Jurkat, Clone E6-1 (cell line): ENCODE results near the gene DNM2. TPM values are rescaled to one million over a fixed set of nuclear protein-coding genes. Genes with fewer than 3 reads are reported as not detected.
"Not testable (repeated sequence)": the region's sequence is repeated elsewhere in the genome, so short reads cannot be mapped to it uniquely, and the experiment has no call there.

Experiments used
- DNase-seq: peaks from one replicate; pipeline ENCODE4 v3.0.0-alpha.2; 2011; ENCODE audit warnings: low read depth, low spot score
- H3K4me3 ChIP-seq: 2 replicates; pipeline ENCODE4 v1.5.1; 2011; ENCODE audit warnings: mild to moderate bottlenecking, low read length, control low read depth, moderate library complexity
- polyA plus RNA-seq: library from polyadenylated mRNA; unstranded; fragments of >200 nt; gene quantifications from one replicate; pipeline ENCODE4 v1.2.1, GENCODE V29; 2012; ENCODE audit warnings: missing spikeins; ENCODE audit not compliant: insufficient read length, insufficient read depth

The DNM2 gene
- 143 TPM for polyA plus RNA-seq

DNA sequence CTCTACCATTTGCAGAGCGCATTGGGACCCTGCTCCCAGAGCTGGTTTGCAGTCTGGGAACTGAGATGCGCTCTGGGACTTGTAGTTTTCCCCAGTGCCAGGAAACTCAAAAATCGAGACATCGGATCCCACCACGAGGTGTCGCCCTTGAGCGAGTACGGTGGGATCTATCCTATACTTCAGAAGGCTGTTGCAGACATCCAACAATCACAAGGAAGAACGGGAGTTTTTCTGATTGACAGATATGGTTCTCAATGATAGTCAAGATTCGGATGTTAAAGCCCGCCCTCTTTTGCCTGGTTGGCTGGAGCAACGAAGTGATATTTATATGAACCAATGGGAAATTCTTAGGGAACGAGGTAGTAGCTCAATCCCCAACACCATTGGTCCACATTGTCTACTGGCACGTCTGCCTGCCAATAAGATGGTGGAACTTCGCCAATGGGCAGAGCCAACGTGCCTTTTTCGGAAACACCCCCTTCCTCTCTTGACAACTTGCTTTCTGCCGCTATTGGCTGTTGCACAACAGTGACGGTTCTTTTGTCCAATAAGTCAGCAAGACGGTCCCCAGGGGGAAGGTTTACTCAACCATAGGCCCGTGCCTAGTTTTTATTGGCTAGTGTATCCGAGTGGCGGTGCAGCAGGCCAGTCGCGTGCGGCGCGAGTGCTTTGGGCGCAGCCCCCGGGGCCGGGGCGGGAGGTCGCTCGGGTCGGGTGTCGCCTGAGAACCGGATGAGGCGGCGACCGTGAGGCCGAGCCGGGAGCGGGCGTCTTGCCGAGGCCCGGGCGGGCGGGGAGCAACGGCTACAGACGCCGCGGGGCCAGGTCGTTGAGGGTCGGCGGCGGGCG is at the start of gene DNM2:
Gene DNM2 (plus strand): TSS at position 724 of the 849 bp plus-strand sequence. CDS start 164 bp downstream, outside the sequence.
- H3K4me3 ChIP-seq = peak within 1 kb of the TSS; percentile 92
- peak; percentile 100 for DNase-seq

- no peak overlapping the region for H3K4me3 ChIP-seq
- DNase-seq = no peak
Measured at GRCh38 chr19:10669246-10669645, 48.6 kb upstream of the DNM2 start.

DNA sequence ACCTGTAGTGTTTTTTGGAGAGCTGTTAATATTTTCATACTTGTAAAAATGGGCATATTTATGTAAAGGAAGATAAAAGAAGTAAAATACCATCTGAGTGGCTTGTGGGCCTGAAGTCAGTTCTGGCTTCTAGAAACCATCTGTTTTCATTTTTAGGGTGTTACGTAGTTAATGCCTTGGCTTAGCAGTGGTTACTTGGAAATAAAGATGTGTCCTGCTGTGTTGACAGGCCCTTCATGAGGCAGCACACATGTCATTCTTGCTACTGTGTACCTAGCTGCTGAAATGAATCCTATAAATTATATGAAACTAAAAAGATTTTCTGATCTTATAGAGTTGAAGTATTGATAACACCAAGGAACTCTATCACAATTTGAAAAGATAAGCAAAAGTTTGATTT is 47.7 kb upstream of the DNM2 start:
- no peak overlapping the region for H3K4me3 ChIP-seq
- no peak for DNase-seq

- DNase-seq = no peak
- no peak overlapping the region for H3K4me3 ChIP-seq
Measured at GRCh38 chr19:10670876-10671804, 46.7 kb upstream of the DNM2 start.

- DNase-seq, H3K4me3 ChIP-seq: not testable (repeated sequence)
Measured at GRCh38 chr19:10671922-10672321, 46.0 kb upstream of the DNM2 start.

DNA sequence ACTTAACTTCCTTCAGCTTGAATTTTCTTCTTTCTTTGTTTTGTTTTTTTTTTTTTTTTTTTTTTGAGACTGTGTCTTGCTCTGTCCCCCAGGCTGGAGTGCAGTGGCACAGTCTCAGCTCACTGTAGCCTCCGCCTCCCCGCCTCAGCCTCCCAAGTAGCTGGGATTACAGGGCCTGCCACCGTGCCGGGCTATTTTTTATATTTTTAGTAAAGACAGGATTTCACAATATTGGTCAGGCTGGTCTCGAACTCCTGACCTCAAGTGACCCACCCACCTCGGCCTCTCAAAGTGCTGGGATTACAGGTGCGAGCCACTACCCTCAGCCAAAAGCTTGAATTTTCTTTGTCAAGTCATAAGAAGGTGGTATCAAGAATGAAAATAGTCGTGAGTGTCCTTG is 42.7 kb upstream of the DNM2 start:
- not testable (repeated sequence) for H3K4me3 ChIP-seq

DNA sequence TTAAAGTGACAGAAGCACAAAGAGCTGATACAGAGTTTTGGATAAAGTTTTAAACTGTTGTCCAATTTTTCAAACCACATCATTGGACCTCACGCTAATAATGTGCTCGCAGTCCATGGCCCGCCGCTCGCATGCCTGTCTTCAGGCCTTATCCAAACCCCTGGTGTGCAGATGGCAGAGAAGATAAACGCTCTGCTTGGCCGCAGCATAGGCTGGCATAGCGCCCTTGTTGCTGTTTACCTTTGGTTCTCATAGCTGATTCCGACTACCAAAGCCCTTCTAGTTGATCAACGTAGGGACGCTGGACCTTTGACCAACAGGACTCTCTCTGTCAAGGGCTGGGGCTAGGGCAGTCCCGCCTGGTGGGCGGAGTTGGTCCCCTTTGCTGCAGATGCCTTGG is 40.1 kb upstream of the DNM2 start:
- DNase-seq = no peak

More for the DNA sequence above, 42.7 kb upstream of the DNM2 start:
- not testable (repeated sequence) for DNase-seq

GRCh38 chr19:10678813-10679212 is 39.1 kb upstream of the DNM2 start:
- no peak for DNase-seq
- no peak overlapping the region for H3K4me3 ChIP-seq

More for the DNA sequence above, 40.1 kb upstream of the DNM2 start:
- no peak overlapping the region for H3K4me3 ChIP-seq

- DNase-seq = no peak
- no peak overlapping the region for H3K4me3 ChIP-seq
Measured at GRCh38 chr19:10679743-10680142, 38.1 kb upstream of the DNM2 start.

GRCh38 chr19:10680545-10681135 is 37.2 kb upstream of the DNM2 start:
- DNase-seq = no peak
- no peak overlapping the region for H3K4me3 ChIP-seq

DNA sequence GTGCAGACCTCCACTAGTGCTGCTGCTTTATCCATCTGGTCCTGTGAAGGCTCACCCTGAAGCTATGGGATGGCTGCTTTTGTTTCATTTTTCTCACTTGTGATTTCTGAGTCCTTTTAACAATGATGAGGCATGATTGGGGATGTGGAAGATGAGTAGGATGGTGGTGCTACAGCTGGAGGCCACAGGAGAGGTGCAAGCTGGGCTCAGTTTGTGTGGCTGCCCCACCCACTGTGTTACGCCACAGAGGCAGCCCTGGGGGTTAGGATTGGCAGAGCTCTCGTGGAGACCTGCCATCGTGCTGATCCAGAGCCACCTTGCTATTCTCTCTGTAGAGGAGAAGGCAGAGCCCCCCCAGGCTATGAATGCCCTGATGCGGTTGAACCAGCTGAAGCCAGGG is 36.2 kb upstream of the DNM2 start:
- no peak for DNase-seq
- no peak overlapping the region for H3K4me3 ChIP-seq

DNA sequence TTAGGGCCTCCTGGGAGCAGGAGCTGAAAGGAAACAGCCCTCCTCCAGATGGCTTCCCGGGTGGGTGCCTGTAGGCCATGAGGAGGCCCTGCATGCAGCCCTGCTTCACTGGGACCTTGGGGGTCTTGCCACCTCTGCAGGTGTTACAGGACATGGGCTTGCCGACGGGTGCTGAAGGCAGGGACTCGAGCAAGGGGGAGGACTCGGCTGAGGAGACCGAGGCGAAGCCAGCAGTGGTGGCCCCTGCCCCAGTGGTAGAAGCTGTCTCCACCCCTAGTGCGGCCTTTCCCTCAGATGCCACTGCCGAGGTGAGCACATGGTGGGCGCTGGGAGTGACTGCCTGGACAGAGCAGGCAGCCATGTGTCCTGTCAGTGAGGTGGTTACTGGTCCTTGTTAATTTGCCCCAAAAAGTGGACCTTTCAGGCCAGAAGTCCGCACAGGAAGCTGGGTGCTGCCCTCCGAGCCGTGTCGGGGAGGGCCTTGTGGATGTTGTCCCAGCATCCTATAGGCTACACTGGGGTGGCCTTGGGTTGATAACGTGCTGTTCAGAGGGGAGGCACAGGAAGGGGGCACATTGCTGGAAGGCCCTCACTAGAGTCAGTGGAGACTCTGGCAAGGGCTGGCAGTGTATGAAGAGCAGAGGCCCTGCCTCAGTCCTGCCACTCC is 35.3 kb upstream of the DNM2 start:
- H3K4me3 ChIP-seq = no peak overlapping the region
- no peak for DNase-seq

DNA sequence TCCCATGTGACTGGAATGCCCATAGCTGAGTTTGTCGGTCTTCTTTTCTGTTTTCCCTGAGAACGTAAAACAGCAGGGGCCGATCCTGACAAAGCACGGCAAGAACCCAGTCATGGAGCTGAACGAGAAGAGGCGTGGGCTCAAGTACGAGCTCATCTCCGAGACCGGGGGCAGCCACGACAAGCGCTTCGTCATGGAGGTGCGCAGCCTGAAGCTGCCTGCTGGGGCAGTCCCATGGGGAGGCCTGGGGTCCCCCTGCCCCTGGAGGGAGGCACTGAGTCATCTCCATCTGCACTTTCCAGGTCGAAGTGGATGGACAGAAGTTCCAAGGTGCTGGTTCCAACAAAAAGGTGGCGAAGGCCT is 34.8 kb upstream of the DNM2 start:
- DNase-seq = no peak
- H3K4me3 ChIP-seq = no peak overlapping the region

DNA sequence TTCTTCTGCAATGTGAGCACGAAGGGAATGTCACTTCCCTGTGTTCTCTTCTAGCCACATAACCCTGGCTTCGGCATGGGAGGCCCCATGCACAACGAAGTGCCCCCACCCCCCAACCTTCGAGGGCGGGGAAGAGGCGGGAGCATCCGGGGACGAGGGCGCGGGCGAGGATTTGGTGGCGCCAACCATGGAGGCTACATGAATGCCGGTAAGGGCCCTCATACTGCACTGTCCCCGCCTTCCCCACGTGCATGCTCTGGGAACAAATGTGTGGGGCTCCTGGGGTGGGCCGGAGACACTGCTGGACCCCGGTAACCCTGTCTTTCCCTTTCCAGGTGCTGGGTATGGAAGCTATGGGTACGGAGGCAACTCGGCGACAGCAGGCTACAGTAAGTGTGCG is 34.3 kb upstream of the DNM2 start:
- DNase-seq = no peak
- H3K4me3 ChIP-seq = no peak overlapping the region

DNA sequence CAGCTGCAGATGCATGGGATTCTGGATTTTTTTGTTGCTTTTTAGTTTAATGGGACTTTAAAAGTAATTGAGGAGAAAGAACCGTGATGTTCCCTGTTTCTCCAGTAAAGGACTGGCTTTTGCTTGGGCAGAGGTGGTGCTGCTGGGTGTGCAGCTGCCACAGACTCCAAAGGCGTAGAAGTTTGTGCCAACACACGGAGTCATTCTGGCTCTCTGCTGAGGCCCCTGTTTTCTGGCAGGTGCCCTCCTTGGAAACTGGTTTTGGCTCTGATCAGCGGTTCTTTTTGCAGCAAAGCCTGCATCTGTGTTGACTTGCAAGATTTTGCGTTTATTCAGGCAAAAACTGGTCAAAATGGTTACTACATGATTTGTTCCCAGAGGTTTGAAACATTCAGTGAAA is 32.7 kb upstream of the DNM2 start:
- no peak overlapping the region for H3K4me3 ChIP-seq
- DNase-seq = no peak

DNA sequence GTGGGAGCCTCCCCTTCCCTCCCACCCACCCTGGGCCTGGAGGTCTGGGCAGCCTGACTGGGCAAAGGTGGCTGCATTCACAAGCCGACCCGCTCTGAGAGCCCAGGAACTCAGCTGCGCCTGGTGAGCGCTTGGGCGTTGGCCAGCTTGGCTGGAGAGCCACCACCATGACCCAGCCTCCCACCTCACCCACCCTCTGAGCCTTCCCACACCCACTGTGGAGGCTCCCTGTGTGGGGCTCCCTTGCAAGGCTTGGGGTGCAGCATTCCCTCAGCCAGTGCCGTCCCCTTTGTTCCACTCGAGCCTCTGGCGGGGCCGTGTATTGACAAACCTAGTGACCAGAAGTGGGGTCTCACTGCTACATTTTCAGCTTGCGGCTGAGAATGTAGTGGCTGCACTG is 31.7 kb upstream of the DNM2 start:
- no peak for DNase-seq
- no peak overlapping the region for H3K4me3 ChIP-seq

DNA sequence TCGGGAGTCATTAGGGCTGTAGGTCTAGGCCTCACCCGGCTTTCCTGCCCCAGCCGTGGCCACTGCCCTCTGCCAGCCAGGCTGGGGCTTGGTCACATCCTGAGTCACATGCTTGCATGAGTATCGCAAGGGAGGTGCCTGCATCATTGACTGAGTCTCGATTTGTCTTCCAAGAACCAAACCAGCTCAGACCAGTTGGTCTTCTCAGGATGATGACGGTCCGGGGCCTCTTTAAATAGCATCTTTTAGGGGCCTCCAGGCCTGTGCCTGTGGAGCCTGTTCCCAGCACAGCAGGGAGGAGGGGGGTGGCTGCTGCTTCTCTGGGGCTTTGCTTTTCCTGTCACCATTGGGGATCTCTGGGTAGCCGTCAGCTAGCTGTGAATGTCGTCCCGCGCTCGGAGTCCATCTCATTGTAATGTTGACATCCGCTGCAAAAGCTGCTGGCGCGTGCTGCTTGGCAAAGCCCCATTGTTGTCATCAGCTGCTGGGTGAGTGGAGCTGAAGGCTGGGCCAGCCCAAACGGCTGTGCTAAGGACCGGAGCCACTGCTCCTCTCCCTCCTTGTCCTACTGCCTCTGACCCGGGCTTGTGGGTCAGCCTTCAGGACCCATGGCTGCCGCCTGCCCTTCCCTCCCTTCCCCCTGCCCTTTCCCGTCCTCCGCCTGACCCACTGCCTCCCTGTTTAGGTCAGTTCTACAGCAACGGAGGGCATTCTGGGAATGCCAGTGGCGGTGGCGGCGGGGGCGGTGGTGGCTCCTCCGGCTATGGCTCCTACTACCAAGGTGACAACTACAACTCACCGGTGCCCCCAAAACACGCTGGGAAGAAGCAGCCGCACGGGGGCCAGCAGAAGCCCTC is 31.0 kb upstream of the DNM2 start:
- H3K4me3 ChIP-seq = no peak overlapping the region
- no peak for DNase-seq

GRCh38 chr19:10687518-10688288 is 30.2 kb upstream of the DNM2 start:
- DNase-seq = no peak
- H3K4me3 ChIP-seq = no peak overlapping the region
